Neural progenitor cell (in vitro differentiated cells): ENCODE measurements around the gene TET2. TPM values are rescaled to one million over a fixed set of nuclear protein-coding genes. Genes with fewer than 3 reads are reported as not detected.

Source experiments
- DNase-seq: peaks from one replicate; pipeline ENCODE4 v3.0.0-alpha.2; 2016; ENCODE audit warnings: low spot score
- H2AFZ ChIP-seq: fragments of 200-600 bp; sonication (generic); replicated peaks from 2 replicates; pipeline ENCODE4 v1.6.1; 2016; ENCODE audit warnings: antibody characterized with exemption
- H3F3A ChIP-seq: fragments of 200-600 bp; sonication (generic); 2 replicates; pipeline ENCODE4 v1.6.1; 2016; ENCODE audit warnings: antibody characterized with exemption, low read depth
- H3K27ac ChIP-seq: fragments of 200-600 bp; sonication (generic); 2 replicates; pipeline ENCODE4 v1.5.1; 2016; ENCODE audit warnings: mild to moderate bottlenecking
- H3K27me3 ChIP-seq: fragments of 200-600 bp; sonication (generic); 2 replicates; pipeline ENCODE4 v1.6.1; 2016; ENCODE audit warnings: mild to moderate bottlenecking, moderate library complexity
- H3K36me3 ChIP-seq: fragments of 200-600 bp; sonication (generic); 2 replicates; pipeline ENCODE4 v1.5.1; 2016
- H3K4me1 ChIP-seq: fragments of 200-600 bp; sonication (generic); 2 replicates; pipeline ENCODE4 v1.6.1; 2016; ENCODE audit warnings: mixed run types
- H3K4me2 ChIP-seq: fragments of 200-600 bp; sonication (generic); 2 replicates; pipeline ENCODE4 v1.6.1; 2016
- H3K4me3 ChIP-seq: fragments of 200-600 bp; sonication (generic); 2 replicates; pipeline ENCODE4 v1.5.1; 2016
- H3K79me2 ChIP-seq: fragments of 200-600 bp; sonication (generic); 2 replicates; pipeline ENCODE4 v1.6.1; 2016; ENCODE audit warnings: low read depth
- H3K9ac ChIP-seq: fragments of 200-600 bp; sonication (generic); 2 replicates; pipeline ENCODE4 v1.6.1; 2016
- H3K9me3 ChIP-seq: fragments of 200-600 bp; sonication (generic); 2 replicates; pipeline ENCODE4 v1.5.1; 2016; ENCODE audit warnings: low read depth
- H4K20me1 ChIP-seq: fragments of 200-600 bp; sonication (generic); 2 replicates; pipeline ENCODE4 v1.6.1; 2016; ENCODE audit warnings: low read depth
- H3K27ac Mint-ChIP-seq: 3 replicates; pipeline ENCODE4 v1.8.0; 2021; ENCODE audit warnings: mixed read lengths
- H3K27me3 Mint-ChIP-seq: 2 replicates; pipeline ENCODE4 v1.8.0; 2022; ENCODE audit warnings: low read depth, mild to moderate bottlenecking, inconsistent platforms, moderate library complexity, mixed read lengths; ENCODE audit not compliant: insufficient read depth
- H3K36me3 Mint-ChIP-seq: 3 replicates; pipeline ENCODE4 v1.8.0; 2021; ENCODE audit warnings: mixed read lengths
- H3K4me1 Mint-ChIP-seq: 3 replicates; pipeline ENCODE4 v1.8.0; 2021; ENCODE audit warnings: mixed read lengths
- H3K4me3 Mint-ChIP-seq: 3 replicates; pipeline ENCODE4 v1.8.0; 2021; ENCODE audit warnings: mild to moderate bottlenecking, moderate library complexity, mixed read lengths
- H3K9me3 Mint-ChIP-seq: 3 replicates; pipeline ENCODE4 v1.8.0; 2020; ENCODE audit warnings: mixed read lengths
- EZH2 ChIP-seq: fragments of 200-600 bp; sonication (generic); IDR thresholded peaks from 2 replicates; pipeline ENCODE4 v1.6.1; 2017; ENCODE audit warnings: antibody characterized with exemption, mild to moderate bottlenecking, moderate library complexity
- EZH2phosphoT487 ChIP-seq: fragments of 200-600 bp; sonication (generic); IDR thresholded peaks from 2 replicates; pipeline ENCODE4 v1.6.1; 2017; ENCODE audit warnings: antibody characterized with exemption
- total RNA-seq: library from RNA; depleted of rRNA; stranded (reverse); fragments of >200 nt; gene quantifications from 2 replicates; pipeline ENCODE4 v1.2.3, GENCODE V29; 2015; ENCODE audit warnings: low replicate concordance
- TF ChIP-seq, protein P1 (sequence below): fragments of 200-600 bp; sonication (generic); IDR thresholded peaks from 2 replicates; pipeline ENCODE4 v1.5.1; 2017; ENCODE audit warnings: antibody characterized with exemption, mild to moderate bottlenecking

Gene TET2
- total RNA-seq, 1 donor from 2014 or later, result 17.0 TPM

DNA sequence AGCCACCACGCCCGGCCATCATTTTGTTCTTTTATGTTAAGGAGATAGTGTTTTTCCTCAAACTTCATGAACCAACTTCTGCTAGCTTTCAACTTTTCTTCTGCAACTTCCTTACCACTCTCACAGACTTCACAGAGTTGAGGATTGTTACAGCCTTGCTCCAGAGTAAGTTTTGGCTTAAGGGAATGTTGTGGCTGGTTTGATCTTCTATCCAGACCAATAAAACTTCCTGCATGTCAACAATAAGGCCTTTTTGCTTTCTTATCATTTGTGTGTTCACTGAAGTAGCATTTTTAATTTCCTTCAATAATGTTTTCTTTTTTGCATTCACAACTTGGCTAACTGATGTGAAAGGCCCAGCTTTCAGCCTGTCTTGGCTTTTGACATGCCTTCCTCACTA is 12.7 kb upstream of the TET2 start:
- no peaks in the 10 kb centered on the region for H3F3A ChIP-seq
- H3K27ac ChIP-seq, result no peak overlapping the region
- DNase-seq, result no peak
- H3K79me2 ChIP-seq, result no peaks in the 10 kb centered on the region
- Mint-ChIP-seq H3K27me3 (no peaks in the 10 kb centered on the region), H3K9me3 (no peaks in the 10 kb centered on the region), H3K27ac (no peak overlapping the region), H3K4me3 (no peak overlapping the region), H3K4me1 (peaks cover 5% of the 10 kb centered on the region), H3K36me3 (no peaks in the 10 kb centered on the region)
- no peak overlapping the region for H3K9ac ChIP-seq
- H3K4me1 ChIP-seq, result no peaks in the 10 kb centered on the region
- TF ChIP-seq EZH2phosphoT487 (no peak), EZH2 (no peak)
- TF ChIP-seq, protein P1, sequence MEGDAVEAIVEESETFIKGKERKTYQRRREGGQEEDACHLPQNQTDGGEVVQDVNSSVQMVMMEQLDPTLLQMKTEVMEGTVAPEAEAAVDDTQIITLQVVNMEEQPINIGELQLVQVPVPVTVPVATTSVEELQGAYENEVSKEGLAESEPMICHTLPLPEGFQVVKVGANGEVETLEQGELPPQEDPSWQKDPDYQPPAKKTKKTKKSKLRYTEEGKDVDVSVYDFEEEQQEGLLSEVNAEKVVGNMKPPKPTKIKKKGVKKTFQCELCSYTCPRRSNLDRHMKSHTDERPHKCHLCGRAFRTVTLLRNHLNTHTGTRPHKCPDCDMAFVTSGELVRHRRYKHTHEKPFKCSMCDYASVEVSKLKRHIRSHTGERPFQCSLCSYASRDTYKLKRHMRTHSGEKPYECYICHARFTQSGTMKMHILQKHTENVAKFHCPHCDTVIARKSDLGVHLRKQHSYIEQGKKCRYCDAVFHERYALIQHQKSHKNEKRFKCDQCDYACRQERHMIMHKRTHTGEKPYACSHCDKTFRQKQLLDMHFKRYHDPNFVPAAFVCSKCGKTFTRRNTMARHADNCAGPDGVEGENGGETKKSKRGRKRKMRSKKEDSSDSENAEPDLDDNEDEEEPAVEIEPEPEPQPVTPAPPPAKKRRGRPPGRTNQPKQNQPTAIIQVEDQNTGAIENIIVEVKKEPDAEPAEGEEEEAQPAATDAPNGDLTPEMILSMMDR, result no peak
- peaks cover 19% of the 10 kb centered on the region for H3K27me3 ChIP-seq
- no peak overlapping the region for H3K4me3 ChIP-seq
- no peaks in the 10 kb centered on the region for H3K36me3 ChIP-seq
- no peaks in the 10 kb centered on the region for H4K20me1 ChIP-seq
- no peaks in the 10 kb centered on the region for H3K9me3 ChIP-seq
- no peak overlapping the region for H2AFZ ChIP-seq
- no peak overlapping the region for H3K4me2 ChIP-seq

GRCh38 chr4:105135785-105136184 is 10.9 kb upstream of the TET2 start:
- H3K4me2 ChIP-seq, result no peak overlapping the region
- TF ChIP-seq EZH2phosphoT487, result no peak
- no peak for TF ChIP-seq EZH2
- TF ChIP-seq, protein P1, result no peak

GRCh38 chr4:105137121-105137875 is 9.4 kb upstream of the TET2 start:
- H3K9me3 Mint-ChIP-seq, result no peaks in the 10 kb centered on the region
- no peak overlapping the region for H3K4me3 Mint-ChIP-seq

More at GRCh38 chr4:105135785-105136184, 10.9 kb upstream of the TET2 start:
- no peak overlapping the region for H3K4me3 ChIP-seq
- no peaks in the 10 kb centered on the region for H3K79me2 ChIP-seq
- Mint-ChIP-seq H3K9me3 (no peaks in the 10 kb centered on the region), H3K36me3 (no peaks in the 10 kb centered on the region), H3K27ac (no peak overlapping the region), H3K27me3 (no peaks in the 10 kb centered on the region), H3K4me3 (no peak overlapping the region), H3K4me1 (peaks cover 5% of the 10 kb centered on the region)
- H4K20me1 ChIP-seq, result no peaks in the 10 kb centered on the region
- no peaks in the 10 kb centered on the region for H3K9me3 ChIP-seq
- no peaks in the 10 kb centered on the region for H3K4me1 ChIP-seq
- no peaks in the 10 kb centered on the region for H3F3A ChIP-seq
- no peak overlapping the region for H3K9ac ChIP-seq
- H3K36me3 ChIP-seq, result no peaks in the 10 kb centered on the region
- H3K27me3 ChIP-seq, result peaks cover 30% of the 10 kb centered on the region
- no peak for DNase-seq
- H2AFZ ChIP-seq, result no peak overlapping the region
- H3K27ac ChIP-seq, result no peak overlapping the region

DNA sequence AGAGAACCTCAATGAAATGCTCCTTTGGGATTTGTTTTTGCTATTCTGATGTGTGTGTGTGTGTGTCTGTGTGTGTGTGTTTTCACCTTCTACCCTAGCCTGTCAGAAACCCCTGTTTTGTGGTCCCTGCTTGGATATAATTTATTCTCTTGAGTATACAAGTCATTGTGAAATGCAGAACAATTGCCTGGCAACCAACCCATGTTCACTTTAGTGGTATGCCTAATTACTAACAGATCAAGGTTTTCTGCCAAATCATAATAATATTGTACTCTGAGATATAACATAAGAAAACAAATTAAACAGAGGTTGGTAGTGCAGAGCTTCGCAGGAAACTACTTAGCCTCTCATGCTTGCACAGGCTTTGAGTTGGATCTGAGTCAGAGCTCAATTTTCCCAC is 7.0 kb upstream of the TET2 start:
- peaks cover 9% of the 10 kb centered on the region for H3K4me1 Mint-ChIP-seq
- no peaks in the 10 kb centered on the region for H3K36me3 Mint-ChIP-seq
- Histone ChIP-seq H3K9ac (no peak overlapping the region), H3K27me3 (peaks cover 67% of the 10 kb centered on the region), H3F3A (no peaks in the 10 kb centered on the region), H3K4me1 (no peaks in the 10 kb centered on the region), H3K9me3 (no peaks in the 10 kb centered on the region), H2AFZ (no peak overlapping the region), H3K79me2 (no peaks in the 10 kb centered on the region), H3K27ac (no peak overlapping the region), H4K20me1 (peaks cover 5% of the 10 kb centered on the region), H3K4me3 (no peak overlapping the region), H3K36me3 (no peaks in the 10 kb centered on the region), H3K4me2 (no peak overlapping the region)
- no peaks in the 10 kb centered on the region for H3K9me3 Mint-ChIP-seq
- no peak overlapping the region for H3K4me3 Mint-ChIP-seq
- no peaks in the 10 kb centered on the region for H3K27me3 Mint-ChIP-seq
- no peak overlapping the region for H3K27ac Mint-ChIP-seq
- TF ChIP-seq EZH2phosphoT487 (no peak), EZH2 (no peak)
- TF ChIP-seq, protein P1, result no peak
- no peak for DNase-seq

More at GRCh38 chr4:105137121-105137875, 9.4 kb upstream of the TET2 start:
- H3K27ac ChIP-seq, result no peak overlapping the region
- no peaks in the 10 kb centered on the region for H3K9me3 ChIP-seq
- Mint-ChIP-seq H3K27me3 (no peaks in the 10 kb centered on the region), H3K4me1 (peaks cover 5% of the 10 kb centered on the region), H3K36me3 (no peaks in the 10 kb centered on the region), H3K27ac (no peak overlapping the region)
- no peak overlapping the region for H2AFZ ChIP-seq
- no peaks in the 10 kb centered on the region for H3K4me1 ChIP-seq
- no peak overlapping the region for H3K4me3 ChIP-seq
- no peak for DNase-seq
- H3K79me2 ChIP-seq, result no peaks in the 10 kb centered on the region
- peaks cover 5% of the 10 kb centered on the region for H4K20me1 ChIP-seq
- no peak overlapping the region for H3K4me2 ChIP-seq
- no peaks in the 10 kb centered on the region for H3F3A ChIP-seq
- TF ChIP-seq EZH2, result no peak
- peaks cover 44% of the 10 kb centered on the region for H3K27me3 ChIP-seq
- no peaks in the 10 kb centered on the region for H3K36me3 ChIP-seq
- no peak overlapping the region for H3K9ac ChIP-seq
